SIG-M5 (cell line): ENCODE results near the gene CYP4F3.
"Not testable (repeated sequence)": the region's sequence is repeated elsewhere in the genome, so short reads cannot be mapped to it uniquely, and the experiment has no call there.

Experiments used
- DNase-seq: peaks from one replicate; lab custom pipeline; 2025; lab: John Stamatoyannopoulos, UW

CYP4F3 gene, protein sequence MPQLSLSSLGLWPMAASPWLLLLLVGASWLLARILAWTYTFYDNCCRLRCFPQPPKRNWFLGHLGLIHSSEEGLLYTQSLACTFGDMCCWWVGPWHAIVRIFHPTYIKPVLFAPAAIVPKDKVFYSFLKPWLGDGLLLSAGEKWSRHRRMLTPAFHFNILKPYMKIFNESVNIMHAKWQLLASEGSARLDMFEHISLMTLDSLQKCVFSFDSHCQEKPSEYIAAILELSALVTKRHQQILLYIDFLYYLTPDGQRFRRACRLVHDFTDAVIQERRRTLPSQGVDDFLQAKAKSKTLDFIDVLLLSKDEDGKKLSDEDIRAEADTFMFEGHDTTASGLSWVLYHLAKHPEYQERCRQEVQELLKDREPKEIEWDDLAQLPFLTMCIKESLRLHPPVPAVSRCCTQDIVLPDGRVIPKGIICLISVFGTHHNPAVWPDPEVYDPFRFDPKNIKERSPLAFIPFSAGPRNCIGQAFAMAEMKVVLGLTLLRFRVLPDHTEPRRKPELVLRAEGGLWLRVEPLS

DNA sequence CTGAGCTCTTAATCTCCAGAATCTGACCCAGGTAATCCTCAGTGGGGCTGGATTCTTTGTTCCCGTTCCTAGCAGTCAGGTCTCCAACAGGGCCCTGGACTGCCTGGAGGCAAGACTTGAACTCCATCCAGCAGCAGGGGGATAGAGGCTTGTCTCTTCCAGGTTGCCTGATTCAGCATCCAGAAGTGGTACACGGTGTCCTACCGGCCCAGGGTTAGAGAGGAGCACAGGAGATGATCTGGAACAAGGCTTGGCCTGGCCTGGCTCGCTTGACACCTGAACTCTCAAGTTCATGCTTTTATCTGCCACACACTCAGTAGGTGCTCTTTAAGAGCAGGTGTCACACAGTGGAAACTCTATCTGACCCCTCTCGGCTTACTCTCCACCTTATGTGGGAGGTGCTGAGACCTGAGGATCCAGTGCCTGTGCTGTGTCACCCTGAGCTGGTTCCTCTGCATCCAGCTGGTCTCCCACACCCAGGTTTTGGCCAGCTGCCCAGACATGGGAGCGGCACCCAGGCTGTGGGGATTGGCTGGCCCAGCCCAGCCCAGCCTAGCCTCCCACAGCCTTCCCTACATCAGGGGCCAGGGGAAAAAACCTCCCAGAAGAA is at the start of gene CYP4F3:
TSS of gene CYP4F3 (plus strand) at position 604 of the 610 bp plus-strand sequence. CDS start 519 bp downstream, outside the sequence.
- DNase-seq: no peak

DNA sequence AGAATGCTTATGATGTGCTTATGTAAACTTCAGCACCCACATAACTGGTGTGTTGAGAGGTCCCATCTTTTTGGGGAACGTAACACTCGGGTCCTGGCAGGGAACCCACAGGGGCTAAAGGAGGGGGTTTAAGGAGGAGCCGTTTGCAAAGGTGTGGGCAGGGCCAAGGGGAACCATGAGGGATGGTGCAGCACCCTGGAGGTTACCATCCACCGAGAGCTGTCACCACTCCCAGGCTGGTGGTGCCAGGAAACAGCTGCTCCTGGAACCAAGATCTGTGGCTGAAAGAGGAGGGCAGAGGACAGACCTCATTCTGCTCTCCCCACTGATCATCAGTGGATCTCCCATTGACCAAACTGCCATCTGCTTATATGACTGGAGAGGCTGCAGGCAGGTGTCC is 48.9 kb upstream of the CYP4F3 start:
- DNase-seq: no peak

DNA sequence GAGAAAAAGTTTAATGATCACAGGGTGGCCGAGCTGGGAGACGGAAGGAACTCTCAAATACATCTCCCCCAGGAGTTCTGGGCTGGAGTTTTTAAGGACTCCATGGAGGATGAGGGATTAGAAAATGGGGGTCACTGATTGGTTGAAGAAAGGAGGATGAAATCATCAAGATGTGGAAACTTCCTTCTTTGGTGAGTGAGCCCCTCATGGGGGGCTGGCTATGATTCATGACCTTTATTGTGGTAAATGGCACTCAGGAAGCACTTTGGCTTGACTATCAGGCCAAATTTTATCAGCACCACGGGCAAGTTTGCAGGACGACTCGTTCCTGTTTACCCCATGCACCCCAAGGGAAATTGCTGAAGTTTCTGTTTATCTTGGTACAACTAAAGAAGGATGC is 48.2 kb upstream of the CYP4F3 start:
- not testable (repeated sequence) for DNase-seq

DNA sequence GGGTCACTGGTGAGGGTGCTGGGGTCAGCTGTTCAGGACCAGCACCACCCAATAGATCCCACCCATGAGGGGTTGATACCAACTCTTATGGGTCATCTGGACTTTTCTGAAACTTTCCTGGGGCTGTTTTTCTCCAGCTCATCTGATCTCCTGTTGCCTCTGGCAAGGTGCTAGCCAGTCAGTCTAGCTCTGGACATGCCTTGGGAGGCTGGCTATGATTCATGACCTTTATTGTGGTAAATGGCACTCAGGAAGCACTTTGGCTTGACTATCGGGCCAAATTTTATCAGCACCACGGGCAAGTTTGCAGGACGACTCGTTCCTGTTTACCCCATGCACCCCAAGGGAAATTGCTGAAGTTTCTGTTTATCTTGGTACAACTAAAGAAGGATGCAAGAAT is 46.9 kb upstream of the CYP4F3 start:
- not testable (repeated sequence) for DNase-seq

DNA sequence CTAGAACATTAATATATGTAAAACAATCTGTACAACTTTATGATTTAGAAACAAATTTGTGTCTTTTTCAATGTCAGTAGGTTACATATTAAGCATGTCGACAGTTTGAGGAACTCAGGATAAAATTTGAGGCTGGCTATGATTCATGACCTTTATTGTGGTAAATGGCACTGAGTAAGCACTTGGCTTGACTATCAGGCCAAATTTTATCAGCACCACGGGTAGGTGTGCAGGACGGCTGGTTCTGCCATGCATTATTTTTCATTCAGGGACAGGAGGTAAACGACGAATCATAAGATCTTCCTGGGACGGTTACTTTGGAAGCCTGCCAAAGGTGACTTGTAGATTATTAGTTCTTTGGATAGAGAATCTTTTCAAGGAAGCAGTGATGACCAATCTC is 45.6 kb upstream of the CYP4F3 start:
- no peak for DNase-seq

DNA sequence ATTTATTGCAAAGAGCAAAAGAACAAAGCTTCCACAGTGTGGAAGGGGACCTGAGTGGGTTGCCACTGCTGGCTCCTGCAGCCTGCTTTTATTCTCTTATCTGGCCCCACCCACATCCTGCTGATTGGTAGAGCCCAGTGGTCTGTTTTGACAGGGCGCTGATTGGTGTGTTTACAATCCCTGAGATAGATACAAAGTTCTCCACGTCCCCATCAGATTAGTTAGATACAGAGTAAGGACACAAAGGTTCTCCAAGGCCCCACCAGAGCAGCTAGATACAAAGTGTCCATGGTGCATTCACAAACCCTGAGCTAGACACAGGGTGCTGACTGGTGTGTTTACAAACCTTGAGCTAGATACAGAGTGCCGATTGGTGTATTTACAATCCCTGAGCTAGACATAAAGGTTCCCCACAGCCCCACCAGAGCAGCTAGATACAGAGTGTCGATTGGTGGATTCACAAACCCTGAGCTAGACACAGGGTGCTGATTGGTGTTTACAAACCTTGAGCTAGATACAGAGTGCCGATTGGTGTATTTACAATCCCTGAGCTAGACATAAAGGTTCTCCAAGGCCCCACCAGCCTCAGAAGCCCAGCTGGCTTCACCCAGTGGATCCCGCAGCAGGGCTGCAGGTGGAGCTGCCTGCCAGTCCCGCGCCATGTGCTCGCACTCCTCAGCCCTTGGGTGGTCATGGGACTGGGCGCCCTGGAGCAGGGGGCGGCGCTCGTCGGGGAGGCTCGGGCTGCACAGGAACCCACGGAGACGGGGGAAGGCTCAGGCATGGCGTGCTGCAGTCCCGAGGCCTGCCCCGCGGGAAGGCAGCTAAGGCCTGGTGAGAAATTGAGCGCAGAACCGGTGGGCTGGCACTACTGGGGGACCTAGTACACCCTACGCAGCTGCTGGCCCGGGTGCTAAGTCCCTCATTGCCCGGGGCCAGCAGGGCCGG is 32.4 kb upstream of the CYP4F3 start:
- not testable (repeated sequence) for DNase-seq

DNA sequence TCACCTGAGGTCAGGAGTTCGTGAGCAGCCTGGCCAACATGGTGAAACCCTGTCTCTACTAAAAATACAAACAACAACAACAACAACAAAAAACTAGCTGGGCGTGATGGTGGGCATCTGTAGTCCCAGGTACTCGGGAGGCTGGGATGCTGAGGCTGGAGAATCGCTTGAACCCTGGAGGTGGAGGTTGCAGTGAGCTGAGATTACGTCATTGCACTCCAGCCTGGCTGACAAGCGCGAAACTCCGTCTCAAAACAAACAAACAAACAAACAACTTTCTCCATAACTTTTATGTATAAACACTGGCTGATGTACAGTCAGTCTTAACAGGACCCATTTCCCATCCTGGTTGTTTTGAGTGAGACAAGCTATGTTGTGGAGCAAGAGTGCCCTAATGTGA is 31.4 kb upstream of the CYP4F3 start:
- no peak for DNase-seq

DNA sequence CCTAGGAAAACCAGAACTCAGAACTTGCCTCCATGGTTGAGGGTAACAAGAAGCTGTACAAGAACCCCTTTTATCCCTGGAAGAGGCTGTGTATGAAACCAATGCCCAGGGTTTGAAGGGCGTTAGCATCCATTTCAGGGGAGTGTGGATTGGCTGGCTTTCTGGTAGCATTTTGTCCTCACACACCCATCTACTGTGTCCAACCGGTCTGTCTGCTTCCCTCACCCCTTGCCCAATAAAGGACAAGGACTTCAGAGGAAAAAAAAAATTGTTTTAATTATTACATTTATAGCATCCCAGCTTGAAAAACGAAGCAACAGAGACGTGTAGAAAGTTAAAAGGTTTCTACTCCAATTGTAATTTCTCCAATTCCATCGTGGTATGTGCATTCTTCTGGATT is 28.4 kb upstream of the CYP4F3 start:
- no peak for DNase-seq

DNA sequence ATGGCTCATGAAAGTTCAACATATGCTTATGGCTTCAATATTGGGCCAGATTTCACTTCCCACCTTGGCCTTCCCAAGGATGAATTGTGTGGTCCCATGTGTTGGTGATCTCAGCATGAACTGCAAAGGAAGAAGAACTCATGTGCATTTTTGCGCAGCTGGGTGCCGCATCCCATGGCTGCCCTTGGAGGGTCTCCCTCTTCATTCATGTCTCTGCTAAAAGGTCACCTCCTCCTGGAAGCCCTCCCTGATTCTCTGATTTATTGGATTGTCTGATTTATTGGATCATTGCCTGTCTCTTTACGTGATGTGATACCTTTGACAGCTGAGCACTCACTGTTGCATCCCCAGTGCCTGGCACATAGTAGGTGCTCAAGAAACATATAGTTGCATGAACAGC is 27.4 kb upstream of the CYP4F3 start:
- no peak for DNase-seq

DNA sequence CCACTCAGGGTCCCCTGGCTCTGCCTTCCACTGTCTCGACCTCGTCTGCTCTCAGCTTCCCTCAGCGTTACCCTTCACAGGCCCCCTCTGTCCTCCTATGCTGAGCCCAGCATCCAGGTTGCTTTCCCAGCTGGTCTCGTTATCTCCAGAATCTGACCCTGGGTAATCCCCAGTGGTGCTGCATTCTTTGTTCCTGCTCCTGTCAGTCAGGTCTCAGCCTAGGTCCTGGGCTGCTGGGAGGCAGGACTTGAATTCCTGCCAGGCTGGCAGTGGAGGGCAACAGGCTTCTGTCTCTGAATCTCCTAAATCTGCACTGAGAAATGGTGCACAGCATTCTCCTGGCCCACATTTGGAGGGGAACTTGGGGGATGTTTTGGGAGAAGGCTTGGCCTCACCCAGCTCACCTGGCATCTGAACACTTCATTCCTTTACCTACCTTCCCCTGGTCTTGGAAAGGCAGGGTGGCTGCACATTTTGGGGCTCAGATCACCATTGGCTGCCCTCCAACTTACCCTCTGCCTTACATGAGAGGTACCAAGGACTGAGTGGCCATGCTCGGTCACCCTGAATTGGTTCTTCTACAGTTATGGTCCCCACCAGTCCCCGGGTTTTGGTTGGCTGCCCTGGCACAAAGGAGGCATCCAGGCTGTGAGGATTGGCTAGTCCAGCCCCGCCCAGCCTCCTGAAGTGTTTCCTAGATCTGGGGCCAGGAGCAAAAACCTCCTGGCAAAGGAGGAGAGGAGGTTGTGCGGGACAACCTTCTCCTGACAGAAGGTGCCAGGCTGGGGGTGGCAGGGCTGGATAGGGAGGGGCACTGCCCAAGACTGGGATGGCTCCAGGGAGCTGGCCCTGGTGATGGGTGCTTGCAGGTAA is 26.0 kb upstream of the CYP4F3 start, which contains the start of gene CYP4F8:
TSS of gene CYP4F8 (plus strand) at position 712 of the 873 bp plus-strand sequence. CDS start 399 bp downstream, outside the sequence.
- DNase-seq: no peak

DNA sequence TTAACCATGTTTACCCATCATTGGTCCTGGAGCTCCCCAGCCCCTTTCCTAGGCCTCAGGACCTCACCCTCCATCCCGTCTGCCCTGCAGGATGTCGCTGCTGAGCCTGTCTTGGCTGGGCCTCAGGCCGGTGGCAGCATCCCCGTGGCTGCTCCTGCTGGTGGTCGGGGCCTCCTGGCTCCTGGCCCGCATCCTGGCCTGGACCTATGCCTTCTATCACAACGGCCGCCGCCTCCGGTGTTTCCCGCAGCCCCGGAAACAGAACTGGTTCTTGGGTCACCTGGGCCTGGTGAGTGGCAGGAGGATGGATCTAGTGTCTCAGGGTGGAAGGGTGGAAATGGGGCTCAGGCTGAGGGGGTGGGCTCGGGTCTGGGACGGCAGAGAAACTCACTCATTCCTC is 25.2 kb upstream of the CYP4F3 start:
- no peak for DNase-seq

DNA sequence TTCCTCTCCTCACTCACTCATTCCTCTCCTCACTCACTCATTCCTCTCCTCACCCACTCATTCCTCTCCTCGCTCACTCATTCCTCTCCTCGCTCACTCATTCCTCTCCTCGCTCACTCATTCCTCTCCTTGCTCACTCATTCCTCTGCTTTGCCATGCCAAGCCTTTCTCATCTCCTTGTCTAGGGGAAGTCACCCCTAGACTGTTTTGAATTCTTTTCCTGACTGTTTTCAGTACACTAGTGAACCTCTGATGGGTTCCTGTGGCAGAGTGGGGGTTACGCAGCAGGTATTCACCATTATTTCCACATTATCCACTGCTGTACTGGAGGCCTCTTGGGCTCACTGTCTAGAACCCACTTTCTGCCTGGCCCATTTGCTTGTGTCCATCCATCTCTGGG is 24.5 kb upstream of the CYP4F3 start:
- no peak for DNase-seq

DNA sequence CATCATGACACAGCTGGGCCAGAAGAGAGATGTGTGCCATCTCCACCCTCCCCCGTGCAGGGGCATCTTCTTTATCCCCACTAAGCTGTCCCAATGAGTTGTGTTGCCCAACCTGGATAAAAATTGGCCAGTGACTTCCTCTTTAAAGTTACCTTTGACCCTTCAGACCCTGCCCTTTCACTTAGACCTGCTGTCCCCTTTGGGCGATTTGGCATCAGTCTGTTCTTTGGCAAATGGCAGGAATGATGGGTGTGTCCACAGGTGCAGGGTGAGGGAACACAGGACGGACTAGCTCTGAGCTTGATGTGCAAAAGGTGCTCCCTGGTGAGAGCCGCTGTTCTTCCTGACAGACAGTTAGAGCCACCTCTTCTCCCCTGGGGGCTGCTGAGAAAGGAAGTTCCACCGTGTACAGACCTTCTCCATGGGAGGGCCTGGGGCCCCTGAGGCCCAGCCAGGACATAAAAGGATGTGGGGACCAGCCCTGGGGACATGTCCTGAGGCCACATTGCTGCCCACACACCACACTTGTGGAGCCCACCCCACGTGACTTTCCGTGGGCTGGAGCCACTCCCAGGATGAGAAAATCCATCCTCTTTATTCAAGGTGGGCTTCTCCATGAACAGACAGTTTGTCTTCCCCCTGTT is 23.9 kb upstream of the CYP4F3 start:
- DNase-seq: no peak

DNA sequence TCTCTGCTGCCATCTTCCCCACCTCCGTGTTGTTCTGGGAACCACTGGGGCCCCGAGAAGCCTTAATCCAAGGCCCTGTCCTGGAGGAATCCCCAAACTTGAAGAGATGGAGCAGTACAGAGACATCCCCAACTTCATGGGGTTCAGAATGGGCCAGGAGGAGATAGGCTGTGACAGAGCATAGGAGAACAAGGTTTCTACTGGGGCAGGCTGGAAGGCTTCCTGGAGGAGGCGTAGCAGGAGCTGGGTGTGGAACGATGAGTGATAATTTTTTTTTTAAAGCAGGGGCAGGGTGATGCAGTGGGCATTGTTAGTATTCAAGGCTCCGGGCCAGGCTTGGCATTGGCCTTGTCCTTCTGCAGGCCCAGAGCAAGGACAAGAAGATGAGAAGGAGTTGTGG is 22.4 kb upstream of the CYP4F3 start:
- DNase-seq: no peak

DNA sequence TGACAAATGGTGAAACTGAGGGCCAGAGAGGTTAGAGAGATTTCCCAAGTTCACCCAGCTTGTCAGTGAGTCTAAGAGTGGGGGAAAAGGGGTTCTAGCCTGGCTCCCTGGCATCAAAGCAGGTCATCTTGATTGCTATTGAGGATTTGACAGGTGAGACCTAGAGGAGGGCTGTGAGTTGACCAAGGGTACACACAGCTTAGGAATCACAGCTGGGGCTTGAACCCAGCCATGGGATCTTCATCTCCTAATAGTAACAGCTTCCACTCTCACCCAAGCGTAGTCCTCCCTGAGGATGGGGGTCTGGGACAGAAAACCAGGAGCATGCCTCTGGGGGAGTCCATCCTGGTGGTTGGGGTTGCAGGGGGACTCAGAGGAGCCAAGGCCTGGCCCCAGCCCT is 18.9 kb upstream of the CYP4F3 start:
- no peak for DNase-seq

DNA sequence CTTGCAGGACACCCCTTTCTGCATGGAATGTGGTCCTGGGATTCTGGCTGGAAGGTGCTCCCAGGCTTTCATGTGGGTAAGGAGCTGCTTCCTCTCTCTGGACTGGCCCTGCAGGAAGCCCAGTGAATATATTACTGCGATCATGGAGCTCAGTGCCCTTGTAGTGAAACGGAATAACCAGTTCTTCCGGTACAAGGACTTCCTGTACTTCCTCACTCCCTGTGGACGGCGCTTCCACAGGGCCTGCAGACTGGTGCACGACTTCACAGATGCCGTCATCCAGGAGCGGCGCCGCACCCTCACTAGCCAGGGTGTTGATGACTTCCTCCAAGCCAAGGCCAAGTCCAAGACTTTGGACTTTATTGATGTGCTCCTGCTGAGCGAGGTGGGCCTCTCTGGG is 17.7 kb upstream of the CYP4F3 start:
- DNase-seq: no peak

DNA sequence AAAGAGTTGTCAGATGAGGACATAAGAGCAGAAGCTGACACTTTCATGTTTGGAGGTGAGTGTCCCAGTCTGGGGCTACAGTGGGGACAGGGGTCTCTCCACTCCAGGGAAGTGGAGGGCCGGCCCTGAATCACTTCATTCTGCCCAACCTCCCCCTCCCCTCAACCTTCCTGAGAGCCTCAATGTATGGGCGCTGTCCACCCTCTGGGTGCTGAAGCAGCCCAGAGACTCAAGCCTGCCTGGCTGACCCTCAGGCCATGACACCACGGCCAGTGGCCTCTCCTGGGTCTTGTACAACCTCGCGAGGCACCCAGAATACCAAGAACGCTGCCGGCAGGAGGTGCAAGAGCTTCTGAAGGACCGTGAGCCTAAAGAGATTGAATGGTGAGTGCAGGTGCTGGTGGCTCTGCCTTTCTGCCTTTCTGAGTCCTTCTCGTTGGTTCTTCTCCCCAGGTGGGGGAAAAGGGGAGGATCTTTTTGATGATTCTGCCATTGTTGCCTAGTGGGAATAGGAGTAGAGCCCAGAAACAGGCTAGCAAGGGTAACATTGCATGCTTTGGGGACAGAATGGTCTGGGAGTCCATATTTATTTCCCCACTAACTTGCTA is 16.9 kb upstream of the CYP4F3 start:
- no peak for DNase-seq

DNA sequence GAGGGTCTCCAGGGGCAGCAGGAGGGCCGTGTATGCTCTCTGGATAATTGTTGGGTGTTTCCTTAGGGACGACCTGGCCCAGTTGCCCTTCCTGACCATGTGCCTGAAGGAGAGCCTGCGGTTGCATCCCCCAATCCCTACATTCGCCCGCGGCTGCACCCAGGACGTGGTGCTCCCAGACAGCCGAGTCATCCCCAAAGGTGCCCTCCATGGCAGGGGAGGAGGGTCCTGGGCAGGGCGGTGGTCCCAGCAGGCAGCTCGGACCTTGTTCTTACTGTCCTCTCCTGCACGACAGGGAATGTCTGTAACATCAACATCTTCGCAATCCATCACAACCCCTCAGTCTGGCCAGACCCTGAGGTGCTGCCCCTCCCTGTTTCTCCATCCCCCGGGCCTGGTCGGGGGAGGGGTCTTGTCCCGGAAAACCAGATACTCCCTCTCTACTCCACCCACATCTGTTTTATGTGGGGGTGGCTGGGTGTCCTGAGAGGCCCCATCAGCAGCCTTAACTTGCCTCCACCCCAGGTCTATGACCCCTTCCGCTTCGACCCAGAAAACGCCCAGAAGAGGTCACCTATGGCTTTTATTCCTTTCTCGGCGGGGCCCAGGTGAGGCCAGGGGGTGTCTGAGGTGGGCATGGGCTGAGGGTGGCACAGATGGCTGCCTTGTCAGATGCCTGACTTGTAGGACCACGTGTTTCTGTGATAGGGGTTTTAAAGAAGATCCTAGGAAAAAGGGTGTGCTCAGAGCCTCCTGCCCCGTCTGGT is 12.3 kb upstream of the CYP4F3 start:
- no peak for DNase-seq
